ENCODE data around the gene CXCL6.

CXCL6 gene

DNA sequence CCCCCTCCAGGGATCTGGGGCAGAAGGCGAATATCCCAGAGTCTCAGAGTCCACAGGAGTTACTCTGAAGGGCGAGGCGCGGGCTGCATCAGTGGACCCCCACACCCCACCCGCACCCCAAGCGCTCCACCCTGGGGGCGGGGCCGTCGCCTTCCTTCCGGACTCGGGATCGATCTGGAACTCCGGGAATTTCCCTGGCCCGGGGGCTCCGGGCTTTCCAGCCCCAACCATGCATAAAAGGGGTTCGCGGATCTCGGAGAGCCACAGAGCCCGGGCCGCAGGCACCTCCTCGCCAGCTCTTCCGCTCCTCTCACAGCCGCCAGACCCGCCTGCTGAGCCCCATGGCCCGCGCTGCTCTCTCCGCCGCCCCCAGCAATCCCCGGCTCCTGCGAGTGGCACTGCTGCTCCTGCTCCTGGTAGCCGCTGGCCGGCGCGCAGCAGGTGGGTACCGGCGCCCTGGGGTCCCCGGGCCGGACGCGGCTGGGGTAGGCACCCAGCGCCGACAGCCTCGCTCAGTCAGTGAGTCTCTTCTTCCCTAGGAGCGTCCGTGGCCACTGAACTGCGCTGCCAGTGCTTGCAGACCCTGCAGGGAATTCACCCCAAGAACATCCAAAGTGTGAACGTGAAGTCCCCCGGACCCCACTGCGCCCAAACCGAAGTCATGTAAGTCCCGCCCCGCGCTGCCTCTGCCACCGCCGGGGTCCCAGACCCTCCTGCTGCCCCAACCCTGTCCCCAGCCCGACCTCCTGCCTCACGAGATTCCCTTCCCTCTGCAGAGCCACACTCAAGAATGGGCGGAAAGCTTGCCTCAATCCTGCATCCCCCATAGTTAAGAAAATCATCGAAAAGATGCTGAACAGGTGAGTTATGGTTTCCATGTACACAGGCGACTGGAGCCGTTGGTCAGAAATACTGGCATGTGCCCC is 32.9 kb downstream of the CXCL6 start, which contains the start of gene CXCL1:
Gene CXCL1 (plus strand): TSS at position 264 of the 926 bp plus-strand sequence. CDS start 78 bp downstream, at position 342.
- no peak for DNase-seq

DNA sequence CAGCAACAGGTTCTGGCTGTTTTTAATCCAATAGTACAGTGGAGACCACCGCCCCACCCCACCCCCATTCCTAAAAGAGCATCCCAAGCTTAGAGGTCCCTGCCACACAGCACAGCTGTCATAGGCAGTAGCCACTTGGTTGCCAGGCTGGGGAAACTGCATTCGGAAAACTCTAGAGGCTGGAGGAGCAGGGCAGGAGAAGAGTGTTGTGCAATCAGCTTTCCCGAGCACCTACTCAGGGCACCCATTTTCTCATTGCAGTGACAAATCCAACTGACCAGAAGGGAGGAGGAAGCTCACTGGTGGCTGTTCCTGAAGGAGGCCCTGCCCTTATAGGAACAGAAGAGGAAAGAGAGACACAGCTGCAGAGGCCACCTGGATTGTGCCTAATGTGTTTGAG is 33.8 kb downstream of the CXCL6 start:
- no peak for DNase-seq

- no peak for DNase-seq
Observed at GRCh38 chr4:73870768-73871167, 34.3 kb downstream of the CXCL6 start.

GRCh38 chr4:73871511-73872310 is 35.2 kb downstream of the CXCL6 start:
- no peak for DNase-seq

DNA sequence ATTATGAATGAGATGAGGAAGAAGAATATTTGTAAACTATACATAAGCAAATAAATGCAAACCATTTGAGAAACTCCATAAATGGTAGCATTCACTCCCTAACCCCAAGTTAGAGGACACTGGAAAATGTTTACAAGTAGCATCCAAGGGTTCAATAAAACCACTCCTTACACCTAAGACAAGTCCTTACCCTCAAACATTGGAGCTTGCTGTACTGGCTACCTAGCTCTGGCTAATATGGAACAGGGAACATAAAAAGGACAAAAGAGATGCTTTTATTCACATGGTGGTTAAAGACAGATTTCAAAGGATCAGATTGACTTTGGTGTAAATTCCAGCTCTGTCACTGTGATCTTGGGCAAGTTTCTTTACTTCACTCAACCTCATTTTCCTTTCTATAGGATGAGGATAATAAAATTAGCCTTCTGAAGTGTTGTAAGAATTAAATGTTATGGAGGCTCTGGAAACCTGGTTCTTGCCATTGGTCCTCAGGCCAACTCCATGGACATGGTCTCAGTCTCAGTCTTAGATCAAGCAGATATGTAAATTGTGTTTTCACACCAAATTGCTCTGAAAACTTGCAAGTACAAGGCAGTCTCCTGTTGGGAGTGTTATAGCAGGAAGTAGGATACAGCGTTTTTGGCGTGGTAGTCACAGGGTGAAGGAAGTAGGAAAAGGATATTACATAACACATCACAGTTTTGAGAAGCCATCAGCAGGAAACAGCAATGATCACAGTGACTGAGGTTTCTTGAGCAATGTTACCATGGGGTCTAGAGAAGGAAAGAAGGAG is 36.0 kb downstream of the CXCL6 start:
- DNase-seq = no peak

DNA sequence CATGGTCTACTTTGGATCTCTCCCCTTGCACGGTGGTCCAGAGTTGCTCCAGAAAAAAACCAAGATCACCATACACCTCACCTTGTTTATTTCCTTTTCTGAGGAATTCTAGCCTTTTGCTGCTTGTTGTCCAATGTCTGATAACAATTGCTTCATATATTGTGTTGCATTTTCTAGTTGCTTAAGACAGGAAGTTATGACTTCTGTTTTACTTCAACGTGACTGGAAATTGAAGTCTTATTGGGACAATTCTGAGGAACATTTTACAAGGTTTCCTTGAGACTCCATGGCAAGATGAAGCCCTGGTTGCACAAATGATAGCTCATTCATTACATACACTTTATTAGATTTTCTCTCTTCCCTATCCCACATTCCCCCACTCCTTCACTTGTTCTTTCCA is 37.9 kb downstream of the CXCL6 start:
- no peak for DNase-seq

DNA sequence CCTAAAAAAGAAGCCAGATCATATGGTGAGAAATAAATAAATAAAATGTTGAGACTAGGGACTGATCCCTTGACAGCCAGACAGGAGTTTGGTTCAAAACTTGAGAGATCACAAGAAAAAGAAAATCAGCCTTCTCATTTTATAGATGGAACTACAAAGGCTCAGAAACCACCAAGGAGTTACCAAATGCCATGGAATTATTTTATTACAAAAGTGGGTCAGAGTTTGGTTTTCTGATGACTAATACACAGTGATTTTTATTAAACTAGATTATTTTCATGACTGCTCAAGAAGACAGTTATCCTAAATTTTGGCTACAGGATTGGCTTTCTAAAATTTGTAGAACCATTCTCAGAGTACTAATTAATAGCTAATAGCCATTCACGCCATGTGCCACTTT is 38.9 kb downstream of the CXCL6 start:
- DNase-seq = no peak

GRCh38 chr4:73883306-73883705 is 46.8 kb downstream of the CXCL6 start:
- DNase-seq = no peak

DNA sequence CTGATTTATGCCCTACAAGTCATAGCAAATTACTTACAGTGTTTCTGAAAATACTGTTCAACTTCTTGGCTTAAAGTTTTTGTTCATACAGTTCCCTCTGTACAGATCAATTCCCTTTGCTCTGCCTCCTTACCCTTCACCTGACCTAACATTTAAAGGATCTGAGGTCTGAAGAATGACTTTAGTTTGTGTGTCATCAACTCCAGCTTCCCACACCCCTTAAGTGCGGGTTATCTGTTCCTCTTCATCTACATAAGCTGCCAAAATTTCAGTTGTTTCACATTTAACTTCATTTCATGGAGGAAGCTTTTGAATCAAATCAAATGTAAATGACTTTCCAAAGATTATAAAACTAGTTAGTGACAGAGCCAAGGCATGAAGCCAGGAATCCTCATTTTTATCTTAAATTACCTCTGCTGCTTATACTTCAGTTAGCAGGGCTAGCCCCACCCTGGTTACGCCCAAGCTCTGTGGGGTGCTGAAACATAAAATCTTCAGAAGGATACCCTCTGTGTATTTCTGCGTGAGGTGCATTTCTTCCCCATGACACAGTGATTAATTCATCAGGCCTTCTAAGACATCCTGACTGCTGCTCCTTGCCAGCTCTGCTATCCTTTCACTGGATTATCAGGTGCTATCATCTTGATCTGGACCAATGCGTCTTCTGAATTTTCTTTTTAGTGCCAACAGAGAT is 49.2 kb downstream of the CXCL6 start:
- DNase-seq = no peak

Data from CD4-positive, alpha-beta T cell treated with Interleukin-10 for 1 hour (primary cell).